ENCODE results near the gene GRM5.

GRM5 gene

DNA sequence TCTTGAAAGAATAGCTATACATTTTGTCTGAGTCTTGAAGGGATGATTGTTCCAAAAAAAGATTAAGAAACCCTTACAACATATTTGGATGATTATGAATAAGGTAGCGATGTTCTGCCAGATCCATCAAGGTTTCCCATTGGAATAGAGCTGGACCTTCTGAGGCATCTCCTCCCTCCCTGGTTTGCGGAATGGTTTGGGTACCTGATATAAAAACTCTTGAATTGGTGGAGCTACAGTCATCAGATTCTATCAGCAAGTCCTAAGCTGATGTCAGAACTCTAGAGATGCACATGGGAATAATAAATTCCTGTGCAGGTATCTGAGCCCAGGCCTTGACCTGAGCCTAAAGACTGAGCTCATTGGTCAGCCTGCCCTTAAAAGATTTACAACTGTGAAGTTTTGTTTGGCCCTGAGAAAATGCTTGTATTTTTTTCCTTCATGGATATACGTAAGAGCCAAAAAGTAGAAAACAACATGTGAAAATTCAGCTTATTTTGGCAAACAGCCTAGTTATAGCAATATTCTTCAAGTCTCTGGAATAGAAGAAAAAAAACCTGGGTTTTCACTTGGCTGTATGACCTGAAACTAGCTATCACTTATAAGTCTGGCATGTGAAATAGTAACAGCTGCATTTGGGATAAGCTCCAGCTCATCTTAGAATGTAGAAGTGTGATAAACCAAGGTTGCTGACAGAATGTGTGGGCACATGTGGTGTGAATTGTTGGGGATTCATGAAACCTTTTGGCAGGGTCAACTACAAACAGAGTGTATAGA, 462.5 kb downstream of the GRM5 start:
- H3K4me1 ChIP-seq (ENCODE audit: control insufficient read depth in 1 of 2, insufficient read depth in 2 of 2, low read length in 2 of 2): no peaks in the 10 kb centered on the region
- H3K27ac ChIP-seq (ENCODE audit: low read length): no peak overlapping the region
- H3K27me3 ChIP-seq (ENCODE audit: low read depth, low read length): no peaks in the 10 kb centered on the region
- H3K4me3 ChIP-seq (ENCODE audit: low read depth in 1 of 2, low read length in 2 of 2): no peak overlapping the region
- no peaks in the 10 kb centered on the region for H3K9me3 ChIP-seq (ENCODE audit: control insufficient read depth in 1 of 2, low read length in 2 of 2)
- H3K36me3 ChIP-seq (ENCODE audit: control insufficient read depth in 1 of 2, insufficient read depth in 2 of 2, low read length in 2 of 2): no peaks in the 10 kb centered on the region

DNA sequence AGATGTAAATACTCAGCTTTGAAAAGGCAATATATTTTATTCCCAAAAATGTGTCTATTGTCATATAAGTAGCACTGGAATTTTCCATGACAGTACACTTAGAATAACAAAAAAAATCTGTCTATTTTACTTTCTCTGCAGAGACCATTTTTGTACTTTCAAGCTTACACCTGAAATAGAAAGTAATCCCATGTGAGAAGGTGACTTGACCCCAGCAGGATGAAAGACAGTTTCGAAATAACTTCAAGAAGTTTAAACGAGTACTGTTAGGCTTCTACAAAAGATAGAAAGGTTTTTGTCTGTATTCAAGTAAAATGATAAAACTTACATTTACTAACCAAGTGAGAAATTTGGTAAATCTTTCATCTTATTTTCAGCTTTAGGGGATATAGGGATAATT, 468.4 kb downstream of the GRM5 start:
- Histone ChIP-seq H3K27me3 (ENCODE audit: low read depth, low read length) (no peaks in the 10 kb centered on the region), H3K36me3 (ENCODE audit: control insufficient read depth in 1 of 2, insufficient read depth in 2 of 2, low read length in 2 of 2) (no peaks in the 10 kb centered on the region), H3K9me3 (ENCODE audit: control insufficient read depth in 1 of 2, low read length in 2 of 2) (no peaks in the 10 kb centered on the region), H3K4me3 (ENCODE audit: low read depth in 1 of 2, low read length in 2 of 2) (no peak overlapping the region), H3K4me1 (ENCODE audit: control insufficient read depth in 1 of 2, insufficient read depth in 2 of 2, low read length in 2 of 2) (no peaks in the 10 kb centered on the region), H3K27ac (ENCODE audit: low read length) (no peak overlapping the region)

DNA sequence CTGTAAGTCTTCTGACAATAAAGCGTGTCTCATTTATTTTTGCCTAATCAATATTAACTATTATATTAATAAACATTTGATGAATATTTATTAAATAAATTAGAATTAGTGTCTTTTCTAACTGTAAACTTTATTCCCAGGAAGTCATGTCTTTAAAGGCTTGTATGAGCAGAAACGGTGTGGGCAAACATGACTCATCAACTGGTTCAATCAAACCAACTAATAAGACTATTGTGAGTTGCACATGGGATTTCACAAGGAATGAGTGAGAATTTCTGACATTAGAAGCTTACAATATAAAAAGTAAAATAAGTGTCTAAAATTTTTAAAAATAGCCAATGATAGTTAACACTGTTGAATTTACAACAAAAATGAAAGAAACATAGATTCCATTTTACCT, 469.0 kb downstream of the GRM5 start:
- Histone ChIP-seq H3K4me1 (ENCODE audit: control insufficient read depth in 1 of 2, insufficient read depth in 2 of 2, low read length in 2 of 2) (no peaks in the 10 kb centered on the region), H3K27me3 (ENCODE audit: low read depth, low read length) (no peaks in the 10 kb centered on the region), H3K9me3 (ENCODE audit: control insufficient read depth in 1 of 2, low read length in 2 of 2) (no peaks in the 10 kb centered on the region), H3K27ac (ENCODE audit: low read length) (no peak overlapping the region), H3K36me3 (ENCODE audit: control insufficient read depth in 1 of 2, insufficient read depth in 2 of 2, low read length in 2 of 2) (no peaks in the 10 kb centered on the region), H3K4me3 (ENCODE audit: low read depth in 1 of 2, low read length in 2 of 2) (no peak overlapping the region)

DNA sequence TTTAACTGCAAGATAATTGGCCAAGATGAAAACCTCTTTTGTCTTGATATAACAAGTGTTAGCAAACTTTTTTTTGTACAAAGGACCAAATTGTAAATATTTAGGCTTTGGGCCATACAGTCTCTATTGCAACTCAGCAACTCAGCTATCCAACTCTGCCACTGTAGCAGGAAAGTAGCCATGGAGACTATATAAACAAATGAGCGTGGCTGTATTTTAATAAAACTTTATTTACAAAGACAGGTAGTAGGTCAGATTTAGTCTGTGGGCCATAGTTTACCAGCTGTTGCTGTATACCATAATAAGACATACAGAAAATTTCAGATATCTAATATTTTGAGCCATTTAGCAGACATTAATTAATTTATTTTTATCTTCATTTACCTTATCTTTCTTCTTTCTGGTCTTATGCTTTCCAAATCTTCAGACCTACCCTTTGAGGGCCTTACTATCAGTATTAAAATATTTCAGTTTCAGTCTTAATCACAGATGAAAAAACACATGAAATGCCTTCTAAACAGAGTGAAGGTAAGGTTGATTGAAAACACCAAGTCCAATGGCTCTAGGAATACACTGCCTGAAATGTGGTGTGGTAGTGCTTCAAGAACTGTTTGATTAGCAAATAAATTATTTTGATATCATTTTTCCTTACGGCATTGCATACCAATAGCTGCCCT, 471.4 kb downstream of the GRM5 start:
- Histone ChIP-seq H3K4me3 (ENCODE audit: low read depth in 1 of 2, low read length in 2 of 2) (no peak overlapping the region), H3K27me3 (ENCODE audit: low read depth, low read length) (no peaks in the 10 kb centered on the region), H3K9me3 (ENCODE audit: control insufficient read depth in 1 of 2, low read length in 2 of 2) (no peaks in the 10 kb centered on the region), H3K27ac (ENCODE audit: low read length) (no peak overlapping the region), H3K36me3 (ENCODE audit: control insufficient read depth in 1 of 2, insufficient read depth in 2 of 2, low read length in 2 of 2) (no peaks in the 10 kb centered on the region), H3K4me1 (ENCODE audit: control insufficient read depth in 1 of 2, insufficient read depth in 2 of 2, low read length in 2 of 2) (no peaks in the 10 kb centered on the region)

DNA sequence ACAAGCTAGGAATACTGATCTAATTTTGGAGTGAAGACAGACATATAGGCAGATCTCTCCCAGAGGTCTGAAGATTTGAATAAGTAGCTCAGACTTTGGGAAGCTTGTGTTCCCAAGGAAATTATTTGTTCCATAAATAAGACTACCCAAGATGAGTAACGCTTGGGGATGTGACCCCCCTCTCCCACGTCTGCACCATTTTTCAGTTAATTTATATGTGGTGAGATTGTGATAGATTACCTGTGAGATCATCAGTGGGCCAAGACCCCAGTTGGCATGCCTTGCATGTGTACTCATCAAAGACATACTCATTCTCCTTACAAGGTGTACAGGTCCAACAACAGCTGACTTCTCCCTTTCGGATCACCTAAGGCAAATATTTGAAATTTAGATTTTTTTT, 475.4 kb downstream of the GRM5 start:
- H3K4me1 ChIP-seq (ENCODE audit: control insufficient read depth in 1 of 2, insufficient read depth in 2 of 2, low read length in 2 of 2): no peaks in the 10 kb centered on the region
- H3K36me3 ChIP-seq (ENCODE audit: control insufficient read depth in 1 of 2, insufficient read depth in 2 of 2, low read length in 2 of 2): no peaks in the 10 kb centered on the region
- no peak overlapping the region for H3K27ac ChIP-seq (ENCODE audit: low read length)
- no peaks in the 10 kb centered on the region for H3K27me3 ChIP-seq (ENCODE audit: low read depth, low read length)
- H3K4me3 ChIP-seq (ENCODE audit: low read depth in 1 of 2, low read length in 2 of 2): no peak overlapping the region
- H3K9me3 ChIP-seq (ENCODE audit: control insufficient read depth in 1 of 2, low read length in 2 of 2): no peaks in the 10 kb centered on the region

DNA sequence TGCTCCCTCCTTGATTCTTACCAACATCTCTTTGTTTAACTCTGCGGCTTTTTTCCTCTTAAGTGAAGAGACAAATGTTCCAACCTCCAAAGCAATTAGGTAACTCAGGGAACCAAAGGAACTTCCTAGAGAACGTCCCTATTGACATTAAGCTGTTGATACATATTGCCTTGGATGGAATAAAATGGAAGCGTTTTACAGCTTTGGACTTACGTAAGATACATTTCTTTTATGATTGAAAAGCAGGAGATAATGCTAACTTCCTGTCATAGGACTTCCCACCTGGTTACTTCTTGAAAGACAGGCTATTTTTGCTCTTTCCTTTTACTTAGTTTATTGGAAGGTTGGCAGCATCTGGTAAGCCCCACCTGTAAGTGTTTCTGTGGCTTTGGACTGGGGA, 482.5 kb downstream of the GRM5 start:
- no peak overlapping the region for H3K4me3 ChIP-seq (ENCODE audit: low read depth in 1 of 2, low read length in 2 of 2)
- no peaks in the 10 kb centered on the region for H3K9me3 ChIP-seq (ENCODE audit: control insufficient read depth in 1 of 2, low read length in 2 of 2)
- no peaks in the 10 kb centered on the region for H3K36me3 ChIP-seq (ENCODE audit: control insufficient read depth in 1 of 2, insufficient read depth in 2 of 2, low read length in 2 of 2)
- H3K27ac ChIP-seq (ENCODE audit: low read length): no peak overlapping the region
- no peaks in the 10 kb centered on the region for H3K4me1 ChIP-seq (ENCODE audit: control insufficient read depth in 1 of 2, insufficient read depth in 2 of 2, low read length in 2 of 2)
- H3K27me3 ChIP-seq (ENCODE audit: low read depth, low read length): no peaks in the 10 kb centered on the region

DNA sequence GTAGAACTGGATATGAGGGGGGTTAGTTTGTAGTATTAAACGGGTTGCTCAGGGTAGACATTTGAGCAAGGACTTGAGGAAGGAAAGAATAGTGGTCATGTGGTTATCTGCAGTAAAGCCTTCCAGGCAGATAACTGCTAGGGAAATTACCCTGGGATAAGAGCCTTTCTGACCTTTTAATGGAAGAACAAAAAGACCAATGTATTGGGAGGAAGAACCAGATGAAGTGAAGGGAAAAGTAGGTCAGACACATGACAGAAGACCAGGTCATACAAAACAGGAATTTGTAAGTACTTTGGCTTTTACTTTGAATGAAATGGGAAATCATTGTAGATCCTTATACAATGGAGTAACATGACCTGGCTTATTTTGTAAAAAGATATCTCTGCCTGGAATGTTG, 486.3 kb downstream of the GRM5 start:
- Histone ChIP-seq H3K27me3 (ENCODE audit: low read depth, low read length) (no peaks in the 10 kb centered on the region), H3K9me3 (ENCODE audit: control insufficient read depth in 1 of 2, low read length in 2 of 2) (no peaks in the 10 kb centered on the region), H3K36me3 (ENCODE audit: control insufficient read depth in 1 of 2, insufficient read depth in 2 of 2, low read length in 2 of 2) (no peaks in the 10 kb centered on the region), H3K27ac (ENCODE audit: low read length) (no peak overlapping the region), H3K4me1 (ENCODE audit: control insufficient read depth in 1 of 2, insufficient read depth in 2 of 2, low read length in 2 of 2) (no peaks in the 10 kb centered on the region), H3K4me3 (ENCODE audit: low read depth in 1 of 2, low read length in 2 of 2) (no peak overlapping the region)

DNA sequence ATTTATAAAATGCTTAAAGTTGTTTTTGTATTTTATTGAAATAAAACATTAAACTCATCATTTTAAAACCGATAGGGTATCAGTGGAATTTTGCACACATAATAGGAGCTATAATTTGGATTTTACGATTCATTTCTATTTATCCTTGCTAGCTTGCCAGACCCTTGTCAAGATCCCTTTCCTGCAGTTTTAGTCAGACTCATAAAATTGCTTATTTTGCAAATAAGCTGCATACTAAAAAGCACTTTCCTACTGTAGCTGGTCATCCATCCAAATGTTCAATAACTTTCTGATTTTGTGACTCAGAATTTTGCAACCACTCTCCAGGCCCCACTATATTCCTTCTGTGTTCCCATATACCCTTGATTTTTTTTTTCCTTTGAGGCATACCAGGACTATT, 489.0 kb downstream of the GRM5 start:
- Histone ChIP-seq H3K4me1 (ENCODE audit: control insufficient read depth in 1 of 2, insufficient read depth in 2 of 2, low read length in 2 of 2) (no peaks in the 10 kb centered on the region), H3K36me3 (ENCODE audit: control insufficient read depth in 1 of 2, insufficient read depth in 2 of 2, low read length in 2 of 2) (no peaks in the 10 kb centered on the region), H3K27ac (ENCODE audit: low read length) (no peak overlapping the region), H3K9me3 (ENCODE audit: control insufficient read depth in 1 of 2, low read length in 2 of 2) (no peaks in the 10 kb centered on the region), H3K27me3 (ENCODE audit: low read depth, low read length) (no peaks in the 10 kb centered on the region), H3K4me3 (ENCODE audit: low read depth in 1 of 2, low read length in 2 of 2) (no peak overlapping the region)

DNA sequence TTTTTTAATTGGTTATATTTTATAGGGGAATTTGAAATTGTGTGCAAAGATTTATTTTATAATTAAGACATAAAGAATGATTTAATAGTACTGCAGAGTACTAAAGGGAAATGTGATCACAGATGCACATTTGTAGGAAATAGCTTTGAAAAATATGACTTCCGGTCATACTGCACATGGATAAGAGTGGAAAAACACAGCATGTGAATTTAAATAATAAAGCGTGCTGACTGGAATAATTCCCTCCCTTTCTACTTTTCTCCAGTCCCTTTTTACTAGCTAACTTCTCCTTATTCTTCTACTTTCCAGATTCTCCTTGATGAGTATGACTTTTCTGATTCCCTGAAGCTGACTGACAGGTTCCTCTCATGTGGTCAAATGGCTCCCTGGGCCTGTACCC, 489.9 kb downstream of the GRM5 start:
- no peaks in the 10 kb centered on the region for H3K4me1 ChIP-seq (ENCODE audit: control insufficient read depth in 1 of 2, insufficient read depth in 2 of 2, low read length in 2 of 2)
- H3K27ac ChIP-seq (ENCODE audit: low read length): no peak overlapping the region
- H3K27me3 ChIP-seq (ENCODE audit: low read depth, low read length): no peaks in the 10 kb centered on the region
- H3K9me3 ChIP-seq (ENCODE audit: control insufficient read depth in 1 of 2, low read length in 2 of 2): no peaks in the 10 kb centered on the region
- no peak overlapping the region for H3K4me3 ChIP-seq (ENCODE audit: low read depth in 1 of 2, low read length in 2 of 2)
- no peaks in the 10 kb centered on the region for H3K36me3 ChIP-seq (ENCODE audit: control insufficient read depth in 1 of 2, insufficient read depth in 2 of 2, low read length in 2 of 2)

DNA sequence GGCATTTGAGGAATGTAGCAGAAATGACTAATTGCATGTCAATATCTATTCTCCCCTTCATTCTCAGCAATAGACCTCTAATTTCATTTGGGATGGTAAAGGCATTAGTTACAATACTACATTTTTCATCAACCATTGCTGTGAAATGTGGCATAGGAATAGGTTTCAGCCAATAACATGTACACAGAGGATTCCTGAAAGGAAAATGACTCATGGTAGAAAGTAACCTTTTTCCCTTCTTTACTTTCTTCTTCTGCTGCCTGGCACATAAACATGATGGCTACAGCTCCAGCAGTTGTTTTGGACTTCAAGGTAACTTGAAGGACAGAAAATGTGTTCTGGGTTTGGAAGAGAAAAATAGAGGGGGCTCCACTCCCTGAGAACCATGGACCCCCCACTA, 496.4 kb downstream of the GRM5 start:
- Histone ChIP-seq H3K9me3 (ENCODE audit: control insufficient read depth in 1 of 2, low read length in 2 of 2) (no peaks in the 10 kb centered on the region), H3K4me3 (ENCODE audit: low read depth in 1 of 2, low read length in 2 of 2) (no peak overlapping the region), H3K27me3 (ENCODE audit: low read depth, low read length) (no peaks in the 10 kb centered on the region), H3K36me3 (ENCODE audit: control insufficient read depth in 1 of 2, insufficient read depth in 2 of 2, low read length in 2 of 2) (no peaks in the 10 kb centered on the region), H3K4me1 (ENCODE audit: control insufficient read depth in 1 of 2, insufficient read depth in 2 of 2, low read length in 2 of 2) (no peaks in the 10 kb centered on the region), H3K27ac (ENCODE audit: low read length) (no peak overlapping the region)

DNA sequence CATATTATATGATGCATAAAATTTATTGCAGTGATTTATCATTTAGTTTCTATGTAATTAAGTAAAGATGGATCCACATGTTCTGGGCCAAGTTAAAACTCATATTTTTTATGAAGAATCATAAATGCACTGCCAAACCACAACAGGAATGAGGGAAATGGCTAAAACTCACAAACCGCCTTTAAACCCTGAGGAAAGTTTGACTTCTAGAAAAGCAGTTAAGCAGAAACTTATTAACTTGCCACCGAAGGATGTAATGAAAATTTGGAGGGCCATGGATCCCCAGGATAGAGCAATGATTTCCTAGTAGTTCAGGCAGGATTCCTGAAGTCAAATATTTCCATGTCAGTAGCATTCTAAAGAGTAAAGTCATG, 510.0 kb downstream of the GRM5 start:
- Histone ChIP-seq H3K9me3 (ENCODE audit: control insufficient read depth in 1 of 2, low read length in 2 of 2) (no peaks in the 10 kb centered on the region), H3K36me3 (ENCODE audit: control insufficient read depth in 1 of 2, insufficient read depth in 2 of 2, low read length in 2 of 2) (peaks cover 0 to 4% of the 10 kb centered on the region in 2 donors), H3K4me3 (ENCODE audit: low read depth in 1 of 2, low read length in 2 of 2) (no peak overlapping the region), H3K4me1 (ENCODE audit: control insufficient read depth in 1 of 2, insufficient read depth in 2 of 2, low read length in 2 of 2) (no peaks in the 10 kb centered on the region), H3K27ac (ENCODE audit: low read length) (no peak overlapping the region), H3K27me3 (ENCODE audit: low read depth, low read length) (no peaks in the 10 kb centered on the region)

Data from muscle layer of duodenum (tissue), 2 donors.